Measurements from ENCODE around the gene TNFSF8. TPM values are rescaled to one million over a fixed set of nuclear protein-coding genes. Genes with fewer than 3 reads are reported as not detected.

TNFSF8 gene
- total RNA-seq, 6 experiments from 2014 or later: not detected

DNA sequence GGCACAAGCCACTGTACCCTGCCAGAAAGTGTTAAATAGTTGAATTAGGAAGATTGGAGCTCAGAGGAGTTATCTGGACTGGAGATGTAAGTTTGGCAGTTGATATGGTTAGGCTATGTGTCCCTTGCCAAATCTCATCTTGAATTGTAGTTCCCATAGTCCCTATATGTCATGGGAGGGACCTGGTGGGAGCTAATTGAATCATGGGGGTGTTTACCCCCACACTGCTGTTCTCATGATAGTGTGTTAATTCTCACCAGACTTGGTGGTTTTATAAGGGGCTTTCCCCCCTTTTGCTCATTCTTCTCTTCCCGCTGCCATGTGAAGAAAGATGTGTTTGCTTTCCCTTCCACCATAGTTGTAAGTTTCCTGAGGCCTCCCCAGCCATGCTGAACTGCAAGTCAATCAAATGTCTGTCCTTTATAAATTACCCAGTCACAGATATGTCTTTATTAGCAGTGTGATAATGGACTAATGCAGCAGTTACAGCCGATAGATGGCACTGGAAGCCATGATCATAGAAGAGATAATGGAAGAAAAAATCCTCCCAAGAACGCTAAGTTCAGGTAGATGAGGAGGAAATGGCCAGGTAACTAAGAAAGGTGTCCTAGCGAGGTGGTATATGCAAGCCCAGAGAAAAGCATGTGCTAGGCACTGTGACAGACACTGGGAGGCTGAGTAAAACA lies 51.4 kb downstream of the TNFSF8 start:
- Mint-ChIP-seq H3K27ac (no peak overlapping the region), H3K27me3 (ENCODE audit: insufficient read depth) (peaks cover 8% of the 10 kb centered on the region), H3K36me3 (ENCODE audit: low read depth) (peaks cover 9% of the 10 kb centered on the region; the same call in 1 of the 2 replicates), H3K4me1 (ENCODE audit: low read depth) (no peaks in the 10 kb centered on the region; the same call in 1 of the 2 replicates), H3K9me3 (peaks cover 13% of the 10 kb centered on the region), H3K4me3 (no peak overlapping the region)
- no peak for DNase-seq
- TF ChIP-seq, protein P1, sequence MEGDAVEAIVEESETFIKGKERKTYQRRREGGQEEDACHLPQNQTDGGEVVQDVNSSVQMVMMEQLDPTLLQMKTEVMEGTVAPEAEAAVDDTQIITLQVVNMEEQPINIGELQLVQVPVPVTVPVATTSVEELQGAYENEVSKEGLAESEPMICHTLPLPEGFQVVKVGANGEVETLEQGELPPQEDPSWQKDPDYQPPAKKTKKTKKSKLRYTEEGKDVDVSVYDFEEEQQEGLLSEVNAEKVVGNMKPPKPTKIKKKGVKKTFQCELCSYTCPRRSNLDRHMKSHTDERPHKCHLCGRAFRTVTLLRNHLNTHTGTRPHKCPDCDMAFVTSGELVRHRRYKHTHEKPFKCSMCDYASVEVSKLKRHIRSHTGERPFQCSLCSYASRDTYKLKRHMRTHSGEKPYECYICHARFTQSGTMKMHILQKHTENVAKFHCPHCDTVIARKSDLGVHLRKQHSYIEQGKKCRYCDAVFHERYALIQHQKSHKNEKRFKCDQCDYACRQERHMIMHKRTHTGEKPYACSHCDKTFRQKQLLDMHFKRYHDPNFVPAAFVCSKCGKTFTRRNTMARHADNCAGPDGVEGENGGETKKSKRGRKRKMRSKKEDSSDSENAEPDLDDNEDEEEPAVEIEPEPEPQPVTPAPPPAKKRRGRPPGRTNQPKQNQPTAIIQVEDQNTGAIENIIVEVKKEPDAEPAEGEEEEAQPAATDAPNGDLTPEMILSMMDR (IDR thresholded peaks at IDR 0.05): no peak

DNA sequence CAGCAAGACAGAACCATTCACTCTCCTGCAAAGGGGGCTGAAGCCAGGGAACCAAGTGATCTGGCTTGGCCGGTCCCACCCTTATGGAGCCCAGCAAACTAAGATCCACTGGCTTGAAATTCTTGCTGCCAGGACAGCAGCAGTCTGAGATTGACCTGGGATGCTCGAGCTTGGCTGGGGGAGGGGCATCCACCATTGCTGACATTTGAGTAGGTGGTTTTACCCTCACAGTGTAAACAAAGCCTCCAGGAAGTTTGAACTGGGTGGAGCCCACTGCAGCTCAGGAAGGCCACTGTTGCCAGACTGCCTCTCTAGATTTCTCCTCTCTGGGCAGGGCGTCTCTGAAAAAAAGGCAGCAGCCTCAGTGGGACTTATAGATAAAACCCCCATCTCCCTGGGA lies 60.5 kb downstream of the TNFSF8 start:
- Mint-ChIP-seq H3K36me3 (ENCODE audit: low read depth) (peaks cover 8% of the 10 kb centered on the region; the same call in 1 of the 2 replicates), H3K27me3 (ENCODE audit: insufficient read depth) (peaks cover 9% of the 10 kb centered on the region), H3K27ac (no peak overlapping the region), H3K9me3 (peaks cover 8% of the 10 kb centered on the region), H3K4me3 (no peak overlapping the region), H3K4me1 (ENCODE audit: low read depth) (no peaks in the 10 kb centered on the region)
- no peak for DNase-seq
- TF ChIP-seq, protein P1 (IDR thresholded peaks at IDR 0.05): no peak

DNA sequence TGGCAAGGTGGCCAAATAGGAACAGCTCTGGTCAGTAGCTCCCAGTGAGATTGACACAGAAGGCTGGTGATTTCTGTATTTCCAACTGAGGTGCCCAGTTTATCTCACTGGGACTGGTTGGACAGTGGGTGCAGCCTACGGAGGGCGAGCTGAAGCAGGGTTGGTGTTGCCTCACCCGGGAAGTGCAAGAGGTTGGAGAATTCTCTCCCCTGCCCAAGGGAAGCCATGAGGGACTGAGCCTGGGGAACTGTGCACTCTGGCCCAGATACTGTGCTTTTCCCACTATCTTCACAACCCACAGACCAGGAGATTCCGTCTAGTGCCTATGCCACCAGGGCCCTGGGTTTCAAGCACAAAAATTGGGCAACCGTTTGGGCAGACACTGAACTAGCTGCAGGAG lies 61.0 kb downstream of the TNFSF8 start:
- Mint-ChIP-seq H3K36me3 (ENCODE audit: low read depth) (peaks cover 8% of the 10 kb centered on the region; the same call in 1 of the 2 replicates), H3K9me3 (peaks cover 7% of the 10 kb centered on the region), H3K27me3 (ENCODE audit: insufficient read depth) (peaks cover 7% of the 10 kb centered on the region), H3K27ac (no peak overlapping the region), H3K4me1 (ENCODE audit: low read depth) (no peaks in the 10 kb centered on the region), H3K4me3 (no peak overlapping the region)
- TF ChIP-seq, protein P1 (IDR thresholded peaks at IDR 0.05): no peak
- no peak for DNase-seq

DNA sequence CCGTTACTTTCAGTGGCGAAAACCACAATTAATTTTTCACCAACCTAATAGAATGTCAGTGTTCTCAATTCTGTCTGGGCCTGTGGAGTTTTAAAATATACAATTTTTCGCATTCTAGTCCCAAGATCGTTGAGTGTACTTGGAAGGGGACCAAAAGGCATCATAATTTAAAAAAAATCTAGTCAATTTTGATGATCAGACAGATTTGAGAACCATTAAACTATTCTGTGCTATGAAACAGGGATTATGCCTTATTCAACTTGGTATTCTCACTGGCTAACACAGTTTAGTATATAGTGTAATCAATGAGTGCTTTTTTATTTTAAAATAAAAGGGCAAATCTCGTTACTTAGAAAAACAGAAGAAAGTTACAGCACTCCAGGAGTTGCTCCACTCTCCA lies 63.1 kb downstream of the TNFSF8 start:
- Mint-ChIP-seq H3K4me3 (no peak overlapping the region), H3K27me3 (ENCODE audit: insufficient read depth) (peaks cover 4% of the 10 kb centered on the region), H3K27ac (no peak overlapping the region), H3K9me3 (peaks cover 7% of the 10 kb centered on the region), H3K4me1 (ENCODE audit: low read depth) (no peaks in the 10 kb centered on the region), H3K36me3 (ENCODE audit: low read depth) (peaks cover 8% of the 10 kb centered on the region; the same call in 1 of the 2 replicates)
- no peak for DNase-seq
- TF ChIP-seq, protein P1 (IDR thresholded peaks at IDR 0.05): no peak

DNA sequence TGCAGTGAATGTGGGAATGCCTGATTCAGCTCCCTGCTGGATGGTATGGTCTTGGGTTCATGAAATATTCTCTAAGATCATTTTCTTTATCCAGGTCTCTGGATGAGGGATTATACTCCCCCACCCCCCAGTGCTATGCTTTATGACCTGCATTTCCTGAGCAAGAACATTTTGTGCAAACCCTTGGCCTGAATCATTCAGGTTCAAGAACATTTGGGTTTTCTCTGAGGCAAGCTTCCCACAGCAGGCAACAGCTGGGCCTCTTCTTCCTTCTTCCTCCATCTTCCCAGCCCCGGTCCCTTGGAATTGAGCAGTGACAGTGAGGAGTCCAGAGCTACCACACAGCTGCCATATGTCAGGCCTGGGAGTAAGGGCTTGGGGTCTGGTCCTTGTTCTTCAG lies 65.9 kb downstream of the TNFSF8 start:
- Mint-ChIP-seq H3K4me3 (no peak overlapping the region), H3K9me3 (peaks cover 3% of the 10 kb centered on the region; the same call in 1 of the 2 replicates), H3K27ac (no peak overlapping the region), H3K27me3 (ENCODE audit: insufficient read depth) (peaks cover 3% of the 10 kb centered on the region), H3K4me1 (ENCODE audit: low read depth) (no peaks in the 10 kb centered on the region; the same call in 1 of the 2 replicates), H3K36me3 (ENCODE audit: low read depth) (no peaks in the 10 kb centered on the region)
- TF ChIP-seq, protein P1 (IDR thresholded peaks at IDR 0.05): no peak
- no peak for DNase-seq

Measured in HFFc6 (cell line).